OCI-LY3 (cell line): ENCODE data around the gene BCKDHA.
A peak's percentile ranks its signal among the peaks of the same experiment; 100 is the strongest.

Experiments used
- H2AFZ ChIP-seq: fragments of 200-600, 300-600 bp; shearing (Covaris generic); 2 replicates; pipeline ENCODE4 v1.6.0; 2014; ENCODE audit warnings: antibody characterized with exemption, low read depth, low read length
- H3K27ac ChIP-seq: fragments of 200-600, 300-600 bp; sonication (generic); 2 replicates; pipeline ENCODE4 v1.5.1; 2014; ENCODE audit warnings: mild to moderate bottlenecking, low read length, moderate library complexity, mixed read lengths
- H3K27me3 ChIP-seq: fragments of 200-600, 300-600 bp; sonication (generic); 2 replicates; pipeline ENCODE4 v1.6.1; 2014; ENCODE audit warnings: low read depth, low read length, mixed read lengths
- H3K36me3 ChIP-seq: fragments of 200-600, 300-600 bp; sonication (generic); replicated peaks from 2 replicates; pipeline ENCODE3; 2014; ENCODE audit warnings: low read depth, low read length, mixed read lengths
- H3K4me1 ChIP-seq: fragments of 300-600, 200-600 bp; sonication (generic); 2 replicates; pipeline ENCODE4 v1.6.1; 2014; ENCODE audit warnings: low read length, mixed read lengths
- H3K4me2 ChIP-seq: fragments of 200-600, 300-600 bp; sonication (generic); 2 replicates; pipeline ENCODE4 v1.6.1; 2014; ENCODE audit warnings: low read length, mixed read lengths
- H3K4me3 ChIP-seq: fragments of 300-600, 200-600 bp; sonication (generic); 2 replicates; pipeline ENCODE4 v1.5.1; 2014; ENCODE audit warnings: antibody characterized with exemption, mild to moderate bottlenecking, low read length, moderate library complexity
- H3K79me2 ChIP-seq: fragments of 300-600, 200-600 bp; shearing (Covaris generic); 2 replicates; pipeline ENCODE4 v1.6.1; 2014; ENCODE audit warnings: mild to moderate bottlenecking, low read length, mixed read lengths
- H3K9ac ChIP-seq: fragments of 300-600, 200-600 bp; shearing (Covaris generic); 2 replicates; pipeline ENCODE4 v1.6.0; 2014; ENCODE audit warnings: mild to moderate bottlenecking, low read length, moderate library complexity
- H3K9me3 ChIP-seq: fragments of 200-600, 300-600 bp; shearing (Covaris generic); 2 replicates; pipeline ENCODE4 v1.6.1; 2014; ENCODE audit warnings: low read length, mixed read lengths; ENCODE audit not compliant: insufficient read depth
- H4K20me1 ChIP-seq: fragments of 200-600, 300-600 bp; sonication (generic); 2 replicates; pipeline ENCODE4 v1.6.1; 2016; ENCODE audit warnings: low read length, mixed read lengths; ENCODE audit not compliant: insufficient read depth
- CTCF ChIP-seq: fragments of 200-600, 300-600 bp; sonication (generic); IDR thresholded peaks from 2 replicates; pipeline ENCODE4 v1.5.1; 2014; ENCODE audit warnings: antibody characterized with exemption, low read length, low read depth
- EZH2phosphoT487 ChIP-seq: fragments of 200-600 bp; shearing (Covaris generic); IDR thresholded peaks from 2 replicates; pipeline ENCODE4 v1.6.1; 2018; ENCODE audit warnings: antibody characterized with exemption, mixed run types, low read depth

The BCKDHA gene

GRCh38 chr19:41359741-41360140 is 37.9 kb upstream of the BCKDHA start:
- Histone ChIP-seq H3K36me3 (no peaks in the 10 kb centered on the region), H3K9me3 (no peaks in the 10 kb centered on the region), H3K27me3 (no peaks in the 10 kb centered on the region), H3K4me1 (peaks cover 10% of the 10 kb centered on the region), H4K20me1 (no peaks in the 10 kb centered on the region), H3K4me2 (no peak overlapping the region), H2AFZ (no peak overlapping the region), H3K9ac (no peak overlapping the region), H3K4me3 (no peak overlapping the region), H3K27ac (no peak overlapping the region), H3K79me2 (peaks cover 5% of the 10 kb centered on the region)
- TF ChIP-seq CTCF (no peak), EZH2phosphoT487 (no peak)

- H3K4me1 ChIP-seq, result peaks cover 26% of the 10 kb centered on the region
- no peak overlapping the region for H3K4me3 ChIP-seq
- TF ChIP-seq CTCF, result no peak
- TF ChIP-seq EZH2phosphoT487, result no peak
- H3K9ac ChIP-seq, result no peak overlapping the region
- no peaks in the 10 kb centered on the region for H3K27me3 ChIP-seq
- no peak overlapping the region for H2AFZ ChIP-seq
- no peaks in the 10 kb centered on the region for H3K9me3 ChIP-seq
- no peak overlapping the region for H3K4me2 ChIP-seq
- H3K36me3 ChIP-seq, result peaks cover 3% of the 10 kb centered on the region
- H3K79me2 ChIP-seq, result peaks cover 28% of the 10 kb centered on the region
- H4K20me1 ChIP-seq, result no peaks in the 10 kb centered on the region
- H3K27ac ChIP-seq, result no peak overlapping the region
These were observed 35.3 kb upstream of the BCKDHA start for GRCh38 chr19:41362143-41362847.

- Histone ChIP-seq H3K79me2 (peaks cover 32% of the 10 kb centered on the region), H3K36me3 (peaks cover 3% of the 10 kb centered on the region), H3K9ac (peak overlapping the region; percentile 97), H3K9me3 (no peaks in the 10 kb centered on the region), H3K4me3 (peak overlapping the region; percentile 88), H3K27ac (peak overlapping the region; percentile 89), H3K4me2 (peak overlapping the region; percentile 84), H3K4me1 (peaks cover 37% of the 10 kb centered on the region), H4K20me1 (no peaks in the 10 kb centered on the region), H2AFZ (peak overlapping the region; percentile 33; the same call in 1 of the 2 replicates), H3K27me3 (no peaks in the 10 kb centered on the region)
- TF ChIP-seq CTCF (no peak), EZH2phosphoT487 (no peak)
These were observed 34.3 kb upstream of the BCKDHA start for GRCh38 chr19:41363371-41363752.

GRCh38 chr19:41363753-41364523 is 33.7 kb upstream of the BCKDHA start, which contains the start of gene B9D2:
Gene B9D2, minus strand, starts transcription at chr19:41364149. Its CDS starts 630 bp downstream, at chr19:41363519.
- no peaks in the 10 kb centered on the region for H4K20me1 ChIP-seq
- peak within 1 kb of the TSS; percentile 97 for H3K9ac ChIP-seq
- H2AFZ ChIP-seq, result peak within 1 kb of the TSS; percentile 87
- H3K27me3 ChIP-seq, result no peaks in the 10 kb centered on the region
- H3K27ac ChIP-seq, result peak within 1 kb of the TSS; percentile 89
- H3K9me3 ChIP-seq, result no peaks in the 10 kb centered on the region
- peaks cover 3% of the 10 kb centered on the region for H3K36me3 ChIP-seq
- peaks cover 43% of the 10 kb centered on the region for H3K4me1 ChIP-seq
- TF ChIP-seq EZH2phosphoT487, result no peak
- TF ChIP-seq CTCF, result no peak
- H3K79me2 ChIP-seq, result peaks cover 38% of the 10 kb centered on the region
- H3K4me3 ChIP-seq, result peak within 1 kb of the TSS; percentile 88
- peak within 1 kb of the TSS; percentile 88 for H3K4me2 ChIP-seq
